A673 (cell line): ENCODE measurements around the gene ARSG.

Experiments
- CTCF ChIP-seq: fragments of 300-800, 200-600 bp; sonication (generic); conservative IDR thresholded peaks from 2 replicates; pipeline ENCODE4 v1.5.1; 2017; ENCODE audit warnings: low read depth, mild to moderate bottlenecking, antibody characterized with exemption, low read length, moderate library complexity, mixed read lengths
- EZH2 ChIP-seq: fragments of 200-600 bp; sonication (generic); IDR thresholded peaks from 2 replicates; pipeline ENCODE4 v1.6.1; 2017; ENCODE audit warnings: borderline replicate concordance, low read depth, mild to moderate bottlenecking, mixed read lengths, antibody characterized with exemption, low read length; ENCODE audit not compliant: poor library complexity, severe bottlenecking

DNA sequence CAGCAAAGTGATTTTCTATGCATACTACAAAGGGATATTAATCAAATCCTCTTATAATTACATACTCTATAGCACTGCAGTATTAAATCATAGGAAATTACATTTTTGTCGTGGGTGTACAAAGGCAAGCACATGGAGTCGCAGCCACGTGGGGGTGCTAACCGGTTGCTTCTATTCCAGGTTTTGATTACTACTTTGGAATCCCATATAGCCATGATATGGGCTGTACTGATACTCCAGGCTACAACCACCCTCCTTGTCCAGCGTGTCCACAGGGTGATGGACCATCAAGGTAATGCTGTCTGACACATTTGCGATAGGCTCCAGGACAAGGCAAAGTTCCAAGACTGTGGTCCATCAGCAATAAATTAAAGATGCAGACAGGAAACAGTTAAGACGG, 60.1 kb downstream of the ARSG start:
- TF ChIP-seq CTCF (peak; percentile 64), EZH2 (no peak)
